Kidney epithelial cell (primary cell): ENCODE data around the gene COL8A1. TPM values are rescaled to one million over a fixed set of nuclear protein-coding genes. Genes with fewer than 3 reads are reported as not detected.

Experiments
- DNase-seq: peaks from one replicate; pipeline ENCODE4 v3.0.0-alpha.2; 2010; ENCODE audit warnings: low read depth
- H3K27me3 ChIP-seq: 2 replicates; pipeline ENCODE4 v1.6.0; 2011; ENCODE audit warnings: low read length; ENCODE audit not compliant: control insufficient read depth, insufficient read depth
- H3K36me3 ChIP-seq: 2 replicates; pipeline ENCODE4 v1.5.1; 2011; ENCODE audit warnings: low read length; ENCODE audit not compliant: control insufficient read depth, insufficient read depth
- H3K4me3 ChIP-seq: 2 replicates; pipeline ENCODE4 v1.5.1; 2011; ENCODE audit warnings: low read depth, mild to moderate bottlenecking, control low read depth, low read length
- CTCF ChIP-seq: IDR thresholded peaks from 2 replicates; pipeline ENCODE4 v1.5.1; 2011; ENCODE audit warnings: mild to moderate bottlenecking, moderate library complexity, low read length, control low read depth, inconsistent platforms; ENCODE audit not compliant: insufficient read depth, poor library complexity, severe bottlenecking
- total RNA-seq: library from RNA; depleted of rRNA; stranded (reverse); fragments of >200 nt; gene quantifications from 2 replicates; pipeline ENCODE4 v1.2.3, GENCODE V29; 2015

The COL8A1 gene
- total RNA-seq, 1 donor from 2014 or later = 24.4 TPM

- DNase-seq = peak; percentile 53
- H3K36me3 ChIP-seq = no peaks in the 10 kb centered on the region
- no peaks in the 10 kb centered on the region for H3K27me3 ChIP-seq
- H3K4me3 ChIP-seq = peak within 1 kb of the TSS; percentile 81
- TF ChIP-seq CTCF = peak; percentile 37
Observed at GRCh38 chr3:99817437-99818240, 179.2 kb downstream of the COL8A1 start, which contains the start of gene CMSS1. CMSS1 (plus strand) TSS chr3:99817862.

GRCh38 chr3:99818818-99819217 is 180.4 kb downstream of the COL8A1 start:
- no peaks in the 10 kb centered on the region for H3K36me3 ChIP-seq
- H3K27me3 ChIP-seq = no peaks in the 10 kb centered on the region
- DNase-seq = no peak
- H3K4me3 ChIP-seq = no peak overlapping the region
- TF ChIP-seq CTCF = no peak

- Histone ChIP-seq H3K27me3 (no peaks in the 10 kb centered on the region), H3K36me3 (no peaks in the 10 kb centered on the region), H3K4me3 (no peak overlapping the region)
- TF ChIP-seq CTCF = no peak
- DNase-seq = no peak
Observed at GRCh38 chr3:99823723-99824711, 185.6 kb downstream of the COL8A1 start.

DNA sequence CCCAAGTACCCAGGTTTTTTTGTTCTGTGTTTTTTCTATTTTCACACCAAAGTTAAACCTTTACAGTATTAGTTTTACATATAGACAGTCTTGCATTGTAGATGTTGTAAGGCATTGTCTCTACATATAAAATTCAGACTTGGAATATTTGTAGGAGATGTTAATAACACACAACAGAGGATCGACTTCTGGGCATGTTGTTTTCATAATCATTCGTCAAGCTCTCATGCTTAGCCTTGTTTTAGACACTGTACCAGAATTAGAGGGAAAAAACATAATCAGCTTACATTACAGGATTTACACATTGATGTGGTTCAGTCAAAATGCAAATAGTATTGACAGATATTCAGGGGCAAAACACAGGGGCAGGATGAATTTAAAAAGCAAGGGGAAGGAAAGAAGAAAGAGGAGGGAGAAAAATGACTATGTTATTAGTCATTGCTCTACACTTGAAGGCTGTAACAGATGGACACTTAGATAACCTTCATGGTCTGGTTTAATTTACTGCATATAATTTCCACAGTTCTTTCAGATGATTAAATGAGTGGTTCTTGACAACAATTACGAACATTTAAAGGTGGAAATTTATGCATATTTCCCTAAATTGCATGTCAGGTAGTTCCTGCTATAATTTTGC is 186.7 kb downstream of the COL8A1 start:
- no peaks in the 10 kb centered on the region for H3K36me3 ChIP-seq
- no peak for TF ChIP-seq CTCF
- no peaks in the 10 kb centered on the region for H3K27me3 ChIP-seq
- no peak overlapping the region for H3K4me3 ChIP-seq
- DNase-seq = peak; percentile 14

DNA sequence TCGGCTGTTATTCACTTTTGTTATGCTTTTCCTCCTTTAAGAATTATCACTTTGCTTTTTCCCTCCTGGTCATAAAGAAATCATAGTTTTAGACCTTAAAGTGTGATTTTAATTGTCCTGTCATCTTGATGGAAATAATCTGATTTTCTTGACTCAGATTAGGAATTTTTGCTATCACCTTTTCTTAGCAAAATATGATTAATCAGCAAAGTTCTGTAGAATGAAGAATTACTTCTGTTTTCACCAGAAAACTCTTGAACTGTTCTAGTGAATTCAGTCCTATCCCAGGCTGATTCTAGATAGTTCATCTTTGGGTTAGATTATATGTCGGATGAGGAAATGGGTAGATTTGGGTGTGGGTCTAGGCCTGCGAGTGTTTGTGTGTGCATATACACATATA is 191.4 kb downstream of the COL8A1 start:
- no peak for TF ChIP-seq CTCF
- H3K36me3 ChIP-seq = no peaks in the 10 kb centered on the region
- no peaks in the 10 kb centered on the region for H3K27me3 ChIP-seq

More for the DNA sequence above, 191.4 kb downstream of the COL8A1 start:
- no peak overlapping the region for H3K4me3 ChIP-seq
- DNase-seq = no peak
